Trophoblast cell (in vitro differentiated cells and primary cell): ENCODE measurements around the gene PISD.

ENCODE experiments used
- DNase-seq, 2 donors: peaks; one replicate each; pipeline ENCODE4 v3.0.0-alpha.2; 2016
- H2AFZ ChIP-seq: 2 replicates; pipeline ENCODE4 v1.6.1; 2013; ENCODE audit warnings: low read length, moderate library complexity, mild to moderate bottlenecking; ENCODE audit not compliant: insufficient read depth, poor library complexity
- H2AK5ac ChIP-seq: 2 replicates; pipeline ENCODE4 v1.6.1; 2013; ENCODE audit warnings: mild to moderate bottlenecking, low read length
- H2BK120ac ChIP-seq: 2 replicates; pipeline ENCODE4 v1.6.1; 2013; ENCODE audit warnings: low read length, mild to moderate bottlenecking, moderate library complexity; ENCODE audit not compliant: insufficient read depth, poor library complexity
- H2BK12ac ChIP-seq: 2 replicates; pipeline ENCODE4 v1.6.1; 2013; ENCODE audit warnings: mild to moderate bottlenecking, low read length, moderate library complexity
- H2BK5ac ChIP-seq: 2 replicates; pipeline ENCODE4 v1.6.1; 2013; ENCODE audit warnings: low read length, low read depth, moderate library complexity, mild to moderate bottlenecking; ENCODE audit not compliant: poor library complexity
- H3K14ac ChIP-seq: 2 replicates; pipeline ENCODE4 v1.6.1; 2013; ENCODE audit warnings: mild to moderate bottlenecking, low read length
- H3K18ac ChIP-seq: 2 replicates; pipeline ENCODE4 v1.6.1; 2013; ENCODE audit warnings: mild to moderate bottlenecking, low read length
- H3K23ac ChIP-seq: 2 replicates; pipeline ENCODE4 v1.6.1; 2013; ENCODE audit warnings: low read length
- H3K27ac ChIP-seq: 2 replicates; pipeline ENCODE4 v1.5.1; 2013; ENCODE audit warnings: low read depth, mild to moderate bottlenecking, inconsistent platforms, low read length, moderate library complexity
- H3K27me3 ChIP-seq: 2 replicates; pipeline ENCODE4 v1.6.1; 2013; ENCODE audit warnings: inconsistent platforms, mild to moderate bottlenecking, low read length, moderate library complexity; ENCODE audit not compliant: insufficient read depth
- H3K36me3 ChIP-seq, 2 experiments: 1 replicate in 1 of 2; 2 replicates in 1 of 2; pipeline ENCODE4 v1.6.1; 2013; ENCODE audit warnings: low read length in 2 of 2, mild to moderate bottlenecking in 2 of 2, moderate library complexity in 1 of 2; ENCODE audit not compliant: insufficient read depth in 2 of 2, control insufficient read depth in 1 of 2
- H3K4ac ChIP-seq: 2 replicates; pipeline ENCODE4 v1.6.1; 2013; ENCODE audit warnings: low read depth, mild to moderate bottlenecking, low read length, moderate library complexity
- H3K4me1 ChIP-seq, 2 experiments: 1 replicate in 1 of 2; 2 replicates in 1 of 2; pipeline ENCODE4 v1.6.1; 2013; ENCODE audit warnings: low read length in 2 of 2, mild to moderate bottlenecking in 2 of 2, moderate library complexity in 1 of 2; ENCODE audit not compliant: insufficient read depth in 2 of 2, control insufficient read depth in 1 of 2
- H3K4me2 ChIP-seq: 2 replicates; pipeline ENCODE4 v1.6.1; 2013; ENCODE audit warnings: inconsistent platforms, mild to moderate bottlenecking, low read length, moderate library complexity
- H3K4me3 ChIP-seq: 2 replicates; pipeline ENCODE4 v1.5.1; 2013; ENCODE audit warnings: mild to moderate bottlenecking, low read depth, low read length, inconsistent platforms
- H3K79me1 ChIP-seq: one replicate; pipeline ENCODE4 v1.6.1; 2013; ENCODE audit warnings: low read length
- H3K79me2 ChIP-seq: 2 replicates; pipeline ENCODE4 v1.6.1; 2013; ENCODE audit warnings: low read length, mild to moderate bottlenecking; ENCODE audit not compliant: control insufficient read depth, insufficient read depth, poor library complexity
- H3K9ac ChIP-seq: 2 replicates; pipeline ENCODE4 v1.6.1; 2013; ENCODE audit warnings: mild to moderate bottlenecking, low read length
- H3K9me3 ChIP-seq: 2 replicates; pipeline ENCODE4 v1.6.1; 2013; ENCODE audit warnings: low read depth, mild to moderate bottlenecking, control low read depth, inconsistent platforms, low read length; ENCODE audit not compliant: insufficient read depth
- H4K12ac ChIP-seq: 2 replicates; pipeline ENCODE4 v1.6.1; 2013; ENCODE audit warnings: low read depth, mild to moderate bottlenecking, low read length, moderate library complexity
- H4K8ac ChIP-seq: 2 replicates; pipeline ENCODE4 v1.6.1; 2013; ENCODE audit warnings: low read depth, mild to moderate bottlenecking, low read length, moderate library complexity
- H4K91ac ChIP-seq: one replicate; pipeline ENCODE4 v1.6.1; 2013; ENCODE audit warnings: low read depth, mild to moderate bottlenecking, low read length, moderate library complexity
- WGBS: extraction: QIAGEN DNeasy Blood & Tissue Kit; methylation state at CpG from one replicate; pipeline ENCODE4 v1.1.7; 2013; ENCODE audit warnings: missing lambda C conversion rate; ENCODE audit not compliant: insufficient read length, insufficient coverage; ENCODE audit errors: extremely low coverage; 5-methylcytosine and 5-hydroxymethylcytosine counted together

The PISD gene

GRCh38 chr22:31647523-31648320 is 14.3 kb downstream of the PISD start:
- H3K4me2 ChIP-seq: no peak overlapping the region
- H3K27me3 ChIP-seq: no peaks in the 10 kb centered on the region
- no peak overlapping the region for H4K8ac ChIP-seq
- H3K4me1 ChIP-seq: peaks cover 4 to 11% of the 10 kb centered on the region in 2 experiments
- H2AK5ac ChIP-seq: no peak overlapping the region
- H2BK12ac ChIP-seq: no peak overlapping the region
- no peak overlapping the region for H3K4me3 ChIP-seq
- H2BK120ac ChIP-seq: peak overlapping the region; percentile 57
- no peak overlapping the region for H3K4ac ChIP-seq
- WGBS: no CpG with 5 or more reads among the region's 11 CpGs
- no peak overlapping the region for H3K23ac ChIP-seq
- peak overlapping the region; percentile 36 for H3K14ac ChIP-seq
- no peak overlapping the region for H4K91ac ChIP-seq
- H3K9ac ChIP-seq: no peak overlapping the region
- peaks cover 4 to 9% of the 10 kb centered on the region in 2 experiments for H3K36me3 ChIP-seq
- H3K27ac ChIP-seq: no peak overlapping the region
- no peak overlapping the region for H4K12ac ChIP-seq
- H3K9me3 ChIP-seq: peaks cover 2% of the 10 kb centered on the region
- no peaks in the 10 kb centered on the region for H3K79me1 ChIP-seq
- no peaks in the 10 kb centered on the region for H3K79me2 ChIP-seq
- H2BK5ac ChIP-seq: peak overlapping the region; percentile 30
- DNase-seq: peak; percentile 88 to 97
- H3K18ac ChIP-seq: no peak overlapping the region
- H2AFZ ChIP-seq: no peak overlapping the region

DNA sequence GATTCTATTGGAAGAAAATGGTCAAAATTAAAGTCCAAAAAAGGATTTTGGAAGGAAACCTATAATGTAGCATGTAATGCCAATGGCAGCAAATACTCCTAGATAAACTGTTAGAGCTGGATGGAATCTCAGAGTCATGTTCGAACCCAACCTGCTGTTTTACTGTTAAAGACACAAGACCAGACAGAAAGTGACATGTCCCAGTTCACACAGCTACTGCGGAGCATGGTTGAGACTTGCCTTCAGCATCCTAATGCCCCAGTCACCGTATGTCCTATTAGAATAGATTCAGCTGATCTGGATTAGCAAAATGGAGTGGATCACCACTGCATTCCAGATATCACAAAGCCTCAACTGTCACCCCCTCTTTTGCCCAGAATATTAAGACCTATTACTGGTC is 14.9 kb downstream of the PISD start:
- WGBS: no CpG with 5 or more reads among the region's 3 CpGs
- Histone ChIP-seq H4K91ac (no peak overlapping the region), H3K9ac (no peak overlapping the region)

GRCh38 chr22:31646186-31647019 is 15.6 kb downstream of the PISD start:
- H3K4me3 ChIP-seq: no peak overlapping the region
- DNase-seq: peak; percentile 88 to 93
- H3K79me1 ChIP-seq: no peaks in the 10 kb centered on the region
- no CpG with 5 or more reads among the region's 6 CpGs for WGBS
- peak overlapping the region; percentile 34 for H3K27ac ChIP-seq
- no peaks in the 10 kb centered on the region for H3K79me2 ChIP-seq
- H3K27me3 ChIP-seq: no peaks in the 10 kb centered on the region
- no peak overlapping the region for H2BK120ac ChIP-seq
- no peak overlapping the region for H3K4ac ChIP-seq
- H2BK5ac ChIP-seq: no peak overlapping the region
- H4K12ac ChIP-seq: no peak overlapping the region
- H3K23ac ChIP-seq: no peak overlapping the region
- no peak overlapping the region for H3K4me2 ChIP-seq
- H2AK5ac ChIP-seq: no peak overlapping the region
- no peak overlapping the region for H2BK12ac ChIP-seq
- peaks cover 4 to 11% of the 10 kb centered on the region in 2 experiments for H3K4me1 ChIP-seq
- H3K36me3 ChIP-seq: peaks cover 4 to 9% of the 10 kb centered on the region in 2 experiments
- no peak overlapping the region for H3K14ac ChIP-seq
- H2AFZ ChIP-seq: no peak overlapping the region
- no peak overlapping the region for H4K91ac ChIP-seq
- H3K9ac ChIP-seq: no peak overlapping the region
- no peak overlapping the region for H3K18ac ChIP-seq
- H3K9me3 ChIP-seq: no peaks in the 10 kb centered on the region
- H4K8ac ChIP-seq: no peak overlapping the region

More for the DNA sequence above, 14.9 kb downstream of the PISD start:
- Histone ChIP-seq H3K18ac (no peak overlapping the region), H3K36me3 (peaks cover 4 to 9% of the 10 kb centered on the region in 2 experiments), H2AFZ (no peak overlapping the region), H3K79me1 (no peaks in the 10 kb centered on the region), H2AK5ac (no peak overlapping the region), H4K12ac (no peak overlapping the region), H2BK12ac (no peak overlapping the region), H3K27me3 (no peaks in the 10 kb centered on the region), H2BK120ac (no peak overlapping the region), H3K14ac (no peak overlapping the region), H4K8ac (no peak overlapping the region), H3K79me2 (no peaks in the 10 kb centered on the region), H3K4me2 (no peak overlapping the region), H3K4ac (no peak overlapping the region), H3K4me1 (peaks cover 4 to 11% of the 10 kb centered on the region in 2 experiments), H2BK5ac (no peak overlapping the region), H3K27ac (no peak overlapping the region), H3K9me3 (peaks cover under 1% of the 10 kb centered on the region), H3K23ac (no peak overlapping the region), H3K4me3 (no peak overlapping the region)
- DNase-seq: no peak

DNA sequence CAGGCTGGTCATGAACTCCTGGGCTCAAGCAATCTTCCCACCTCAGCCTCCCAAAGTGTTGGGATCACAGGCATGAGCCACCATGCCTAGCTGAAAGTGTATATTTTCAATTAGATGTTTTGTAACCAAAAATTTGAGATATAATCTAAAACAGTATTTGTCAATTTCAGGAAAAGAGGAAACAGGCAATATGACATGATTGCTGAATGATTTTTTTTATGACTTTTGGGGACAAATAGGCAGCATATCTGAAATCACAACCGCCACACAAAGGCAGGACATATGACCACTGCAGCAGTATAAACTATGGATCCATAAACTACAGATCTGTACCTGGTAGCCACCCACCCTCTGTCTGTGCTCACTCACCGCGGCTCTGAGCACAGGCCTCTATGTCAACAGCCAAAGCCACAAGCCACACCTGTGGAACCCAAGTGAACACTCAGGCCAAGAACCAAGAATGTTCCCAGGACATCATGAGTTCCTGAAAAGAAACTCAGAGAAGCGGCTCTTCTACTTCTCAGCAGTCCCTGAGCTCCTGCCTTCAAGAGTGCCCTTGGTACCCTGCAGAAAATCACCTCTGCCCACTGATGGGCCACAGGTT is 22.5 kb downstream of the PISD start:
- H3K9me3 ChIP-seq: no peaks in the 10 kb centered on the region
- H2BK120ac ChIP-seq: no peak overlapping the region
- no peak overlapping the region for H2BK12ac ChIP-seq
- H3K4me1 ChIP-seq: peaks cover 0 to 3% of the 10 kb centered on the region in 2 experiments
- peaks cover 0 to 2% of the 10 kb centered on the region in 2 experiments for H3K36me3 ChIP-seq
- no peak overlapping the region for H2AK5ac ChIP-seq
- H3K4me2 ChIP-seq: no peak overlapping the region
- H3K4ac ChIP-seq: no peak overlapping the region
- H3K79me1 ChIP-seq: no peaks in the 10 kb centered on the region
- H4K12ac ChIP-seq: no peak overlapping the region
- H4K91ac ChIP-seq: no peak overlapping the region
- H3K9ac ChIP-seq: no peak overlapping the region
- H3K79me2 ChIP-seq: no peaks in the 10 kb centered on the region
- H3K27ac ChIP-seq: no peak overlapping the region
- no peak overlapping the region for H2BK5ac ChIP-seq
- H3K4me3 ChIP-seq: no peak overlapping the region
- H2AFZ ChIP-seq: no peak overlapping the region
- DNase-seq: no peak
- no CpG with 5 or more reads among the region's 4 CpGs for WGBS
- H3K23ac ChIP-seq: no peak overlapping the region
- H3K18ac ChIP-seq: peak overlapping the region; percentile 44
- H3K14ac ChIP-seq: no peak overlapping the region
- no peak overlapping the region for H4K8ac ChIP-seq
- no peaks in the 10 kb centered on the region for H3K27me3 ChIP-seq
